T47D (cell line): ENCODE measurements around the gene HTR2B.

ENCODE experiments used
- DNase-seq, 2 experiments: peaks; one replicate each; pipeline versions ENCODE4 v3.0.0 to v3.0.0-alpha.2; 2011 to 2012; ENCODE audit warnings: low read depth in 1 of 2, low spot score in 1 of 2
- JUND ChIP-seq: IDR thresholded peaks from 2 replicates; pipeline ENCODE4 v1.6.1; 2012; ENCODE audit warnings: low read depth
- in situ Hi-C: cut with HindIII; loops from 2 replicates; pipeline ENCODE4 v1.10.0; 2016; ENCODE audit warnings: low sequenced_read_pairs, low pct_unique_long_range_greater_than_20kb

The HTR2B gene

GRCh38 chr2:231128541-231128940 lies 3.7 kb upstream of the HTR2B start:
- no peak for DNase-seq

GRCh38 chr2:231127936-231128335 lies 3.1 kb upstream of the HTR2B start:
- in situ Hi-C loops = no loop called here

More at GRCh38 chr2:231128541-231128940, 3.7 kb upstream of the HTR2B start:
- in situ Hi-C loops = no loop called here
- no peak for TF ChIP-seq JUND

GRCh38 chr2:231127480-231127879 lies 2.6 kb upstream of the HTR2B start:
- in situ Hi-C loops = no loop called here

More at GRCh38 chr2:231127936-231128335, 3.1 kb upstream of the HTR2B start:
- TF ChIP-seq JUND = no peak
- DNase-seq = no peak

DNA sequence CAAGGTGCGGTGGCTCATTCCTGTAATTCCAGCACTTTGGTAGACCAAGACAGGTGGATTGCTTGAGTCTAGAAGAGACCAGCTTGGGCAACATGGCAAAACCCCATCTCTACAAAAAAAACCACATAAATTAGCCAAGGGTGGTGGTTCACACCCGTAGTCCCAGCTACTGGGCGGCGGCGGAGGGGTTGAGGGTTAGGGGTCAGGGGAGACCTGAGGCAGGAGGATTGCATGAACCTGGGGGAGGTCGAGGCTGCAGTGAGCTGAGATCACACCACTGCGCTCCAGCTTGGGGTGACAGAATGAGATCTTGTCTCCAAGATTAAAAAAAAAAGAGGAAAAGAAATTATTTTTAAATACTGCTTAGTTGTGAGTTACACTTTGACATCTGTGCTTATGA lies 1.3 kb upstream of the HTR2B start:
- in situ Hi-C loops = no loop called here
- DNase-seq = no peak
- TF ChIP-seq JUND = no peak

More at GRCh38 chr2:231127480-231127879, 2.6 kb upstream of the HTR2B start:
- TF ChIP-seq JUND = no peak
- no peak for DNase-seq

DNA sequence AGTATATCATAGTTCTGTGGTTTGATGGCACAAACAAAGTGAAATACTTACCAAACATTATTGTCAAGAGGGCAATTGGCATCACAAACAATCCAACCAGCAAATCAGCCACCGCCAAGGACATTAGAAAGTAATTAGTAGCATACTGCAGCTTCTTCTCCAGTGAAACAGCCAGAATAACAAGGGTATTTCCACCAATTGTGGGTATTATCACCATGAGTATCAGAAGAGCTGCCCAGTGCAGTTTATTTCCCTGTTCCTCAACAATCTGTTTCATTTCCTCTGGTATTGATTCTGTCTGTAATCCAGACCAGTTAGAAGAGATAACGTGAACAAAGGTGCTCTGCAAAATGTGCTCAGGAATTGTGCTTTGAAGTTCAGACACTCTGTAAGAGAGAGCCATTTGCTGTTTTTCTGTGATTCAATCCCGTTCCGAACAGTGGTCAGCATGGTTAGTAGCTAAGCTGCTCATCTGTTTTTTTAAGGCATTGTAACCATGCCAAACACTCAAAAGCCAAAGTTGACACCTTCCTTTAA lies 1.4 kb downstream of the HTR2B start:
- no peak for DNase-seq
- TF ChIP-seq JUND = no peak
- in situ Hi-C loops = no loop called here

DNA sequence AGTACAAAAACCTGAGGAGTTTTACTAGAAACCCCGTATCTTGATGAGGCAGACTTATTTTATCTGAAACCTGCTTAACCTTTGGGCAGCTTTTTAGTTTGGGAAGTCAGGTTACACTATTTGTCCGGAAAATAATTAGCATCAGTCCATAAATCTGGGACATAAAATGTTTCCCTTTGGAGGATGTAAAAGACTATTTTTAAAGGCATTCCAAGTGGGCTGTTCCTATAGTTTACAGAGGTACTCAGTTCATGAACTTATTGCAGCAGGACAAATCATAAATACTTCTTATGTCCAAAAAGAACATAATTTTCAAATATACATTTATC lies 6.3 kb downstream of the HTR2B start:
- in situ Hi-C loops = no loop called here
- no peak for DNase-seq
- TF ChIP-seq JUND = no peak

DNA sequence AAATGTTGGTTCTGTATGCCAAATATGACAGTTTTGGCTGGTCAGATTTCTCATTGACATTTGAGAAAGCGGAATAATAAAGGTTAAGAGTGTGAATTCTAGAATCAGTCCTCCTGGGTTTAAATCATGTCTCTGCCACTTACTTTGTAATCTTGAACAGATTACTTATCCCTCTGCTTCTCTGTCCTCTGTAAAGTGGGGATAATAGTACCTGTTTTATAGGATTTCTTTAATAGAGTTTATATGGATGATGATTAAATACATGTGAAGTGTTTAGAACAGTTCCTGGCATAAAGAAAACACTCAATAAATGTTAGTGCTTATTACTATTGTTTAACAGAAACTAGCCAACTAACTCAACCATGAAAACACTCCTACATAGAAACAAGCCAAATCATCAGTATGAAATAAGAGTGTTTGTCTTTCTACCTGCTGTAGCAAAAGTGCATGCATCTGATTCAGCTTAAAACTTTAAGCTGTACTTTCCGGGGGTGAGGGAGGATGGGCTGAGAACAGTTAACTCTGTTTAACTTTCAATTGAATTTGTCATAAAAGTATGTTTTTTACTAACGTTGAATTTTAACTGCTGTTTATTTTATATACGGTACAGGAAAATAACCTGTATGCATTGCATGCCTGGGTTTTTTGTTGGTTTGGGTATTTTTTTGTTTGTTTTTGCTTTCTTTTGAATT lies 6.8 kb downstream of the HTR2B start:
- in situ Hi-C loops = no loop called here
- TF ChIP-seq JUND = no peak

DNA sequence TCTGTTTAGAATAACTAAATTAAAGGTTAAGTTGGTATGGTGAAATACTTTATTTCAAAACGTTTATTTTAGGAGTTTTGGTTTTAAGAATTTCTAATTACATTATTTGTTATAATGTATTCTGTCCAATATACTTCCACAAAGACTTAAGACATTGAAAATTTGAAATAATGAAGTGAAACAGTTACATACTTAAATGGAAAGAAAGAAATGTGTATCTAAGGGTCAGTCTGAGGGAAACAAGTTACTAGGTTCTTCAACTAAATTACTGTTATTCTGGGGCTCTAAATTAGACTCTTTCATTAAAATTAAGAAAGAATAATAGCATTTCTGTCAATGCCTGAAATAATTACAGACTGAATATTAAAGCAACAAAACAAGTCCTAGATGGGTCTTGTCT lies 7.7 kb downstream of the HTR2B start:
- no peak for DNase-seq
- in situ Hi-C loops = no loop called here
- no peak for TF ChIP-seq JUND

More for the DNA sequence above, 6.8 kb downstream of the HTR2B start:
- DNase-seq = no peak

DNA sequence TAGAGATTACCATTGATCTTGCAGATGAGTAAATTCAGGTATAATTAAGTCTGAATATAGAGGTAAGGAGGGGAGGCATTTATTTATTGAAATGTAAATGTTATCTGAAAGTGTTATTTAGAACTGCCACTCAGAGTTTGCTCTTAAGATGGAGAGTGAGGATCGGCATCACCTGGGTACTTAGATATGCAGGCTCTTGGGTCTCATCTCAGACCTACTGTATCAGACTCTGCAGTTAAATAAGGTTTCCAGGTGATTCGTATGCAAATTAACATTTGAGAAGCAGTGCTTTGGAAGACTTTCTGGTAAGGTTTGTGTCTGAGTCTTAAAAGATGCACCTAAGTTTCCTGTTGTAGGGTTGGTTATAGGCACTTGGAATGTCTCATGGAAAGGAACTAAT lies 9.2 kb downstream of the HTR2B start:
- no peak for DNase-seq
- no peak for TF ChIP-seq JUND
- in situ Hi-C loops = no loop called here

- no peak for TF ChIP-seq JUND
- in situ Hi-C loops = no loop called here
- DNase-seq = no peak
Measured at GRCh38 chr2:231113489-231113888, 11.4 kb downstream of the HTR2B start.

GRCh38 chr2:231111987-231112386 lies 12.9 kb downstream of the HTR2B start:
- DNase-seq = no peak
- TF ChIP-seq JUND = no peak
- in situ Hi-C loops = no loop called here

DNA sequence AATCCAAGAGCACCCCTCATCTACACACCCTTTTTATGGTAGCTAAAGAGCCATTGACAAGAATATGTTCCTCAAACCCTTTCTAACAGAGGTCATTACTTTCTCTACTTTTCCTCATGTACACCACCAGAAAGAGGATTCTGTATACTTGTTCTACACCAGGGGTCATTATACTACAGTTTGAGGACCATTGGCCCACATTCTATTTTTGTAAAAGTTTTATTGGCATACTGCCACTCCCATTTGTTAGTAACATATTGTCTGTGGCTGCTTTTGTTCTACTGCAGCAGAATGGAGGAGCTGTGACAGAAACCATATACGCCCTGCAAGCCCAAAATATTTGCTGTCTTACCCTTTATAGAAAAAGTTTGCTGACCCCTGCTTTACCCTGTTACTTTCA lies 14.3 kb downstream of the HTR2B start:
- TF ChIP-seq JUND = no peak
- no peak for DNase-seq
- in situ Hi-C loops = no loop called here

DNA sequence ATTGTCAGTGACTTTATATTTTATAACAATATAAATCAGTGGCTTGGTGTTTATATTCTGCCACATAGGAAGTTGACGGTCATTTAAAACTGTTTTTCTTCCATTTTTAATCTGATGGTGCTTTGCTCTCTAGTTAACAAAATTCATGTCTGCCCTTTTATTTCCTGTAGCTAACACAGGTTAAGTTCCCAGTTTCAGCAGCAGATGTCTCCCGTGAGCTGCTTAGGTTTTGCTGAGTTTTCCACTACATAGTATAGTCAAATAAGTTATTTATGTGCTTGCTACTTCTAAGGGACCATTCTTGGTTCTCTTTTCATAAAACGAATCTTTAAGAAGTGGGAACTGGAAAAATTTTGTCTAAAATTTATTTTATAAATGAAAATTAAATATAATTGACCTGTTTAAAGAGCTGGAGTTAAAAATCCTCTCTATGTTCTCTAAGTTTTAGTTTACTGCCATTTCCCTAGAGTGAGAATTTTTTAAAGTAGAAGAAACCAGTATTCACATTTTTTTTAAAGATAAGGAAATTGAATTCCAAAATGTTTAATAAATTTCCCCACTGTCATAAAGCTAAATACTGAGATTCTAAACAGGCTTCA lies 20.6 kb downstream of the HTR2B start:
- peak; percentile 5 to 59 for DNase-seq
- TF ChIP-seq JUND = no peak
- in situ Hi-C loops = no loop called here
